HCT116 (cell line): ENCODE data around the gene PLPPR3. TPM values are rescaled to one million over a fixed set of nuclear protein-coding genes. Genes with fewer than 3 reads are reported as not detected.

Source experiments
- ATAC-seq: fragments of 200-7000 bp; cut with Tn5 transposase; 2 replicates; pipeline ENCODE4 v1.9.1; 2020; ENCODE audit warnings: mild to moderate bottlenecking, moderate library complexity
- BruUV-seq: library from RNA; stranded (reverse); fragments of 400-500 nt; replicated peaks from 2 replicates; lab custom pipeline; 2021; lab: Mats Ljungman, UMichigan
- CTCF ChIA-PET: fragments of 300-600 bp; sonication (Branson Sonifier 250); formaldehyde crosslinking; loops from one replicate; lab custom pipeline; 2021; ENCODE audit warnings: antibody characterized with exemption; lab: Charles Lee
- POLR2A ChIA-PET: fragments of 300-600, 350-600 bp; sonication (Branson Sonifier 250); formaldehyde crosslinking; loops from one replicate; lab custom pipeline; 2021; ENCODE audit warnings: antibody characterized with exemption; lab: Charles Lee
- RAD21 ChIA-PET, 2 experiments: fragments of 300-600 bp; sonication (Branson Sonifier 250); formaldehyde crosslinking; loops; one replicate each; lab custom pipeline; 2023; ENCODE audit warnings: low total read pairs in 2 of 2; ENCODE audit not compliant: uncharacterized antibody in 2 of 2, unreplicated experiment in 2 of 2, low non-redundant PET in 1 of 2; lab: Charles Lee
- DNase-seq: peaks from one replicate; pipeline ENCODE4 v3.0.0-alpha.2; 2010; ENCODE audit warnings: low read depth, low spot score
- H2AFZ ChIP-seq: fragments of 200-600 bp; shearing (Covaris generic), sonication (generic); 2 replicates; pipeline ENCODE4 v1.6.1; 2017; ENCODE audit warnings: low read depth, mixed run types, mixed read lengths, antibody characterized with exemption, low read length; ENCODE audit not compliant: poor library complexity, severe bottlenecking
- H3K27ac ChIP-seq: 2 replicates; pipeline ENCODE4 v1.5.1; 2012; ENCODE audit warnings: low read depth, low read length
- H3K27me3 ChIP-seq: fragments of 200-600 bp; sonication (generic); 2 replicates; pipeline ENCODE4 v1.6.1; 2016; ENCODE audit warnings: mixed run types, low read length, mixed read lengths; ENCODE audit not compliant: insufficient read depth
- H3K36me3 ChIP-seq, 2 experiments: fragments of 200-500 bp in 1 of 2; fragments of 200-600 bp in 1 of 2; sonication (Bioruptor generic) in 1 of 2; sonication (generic) in 1 of 2; 2 replicates each; pipeline versions ENCODE4 v1.5.1 to v1.6.1; 2014 to 2016; ENCODE audit warnings: low read length in 2 of 2, inconsistent platforms in 1 of 2, mixed read lengths in 1 of 2, mixed run types in 1 of 2; ENCODE audit not compliant: insufficient read depth in 2 of 2, control insufficient read depth in 1 of 2
- H3K4me1 ChIP-seq, 2 experiments: fragments of 200-600 bp in 1 of 2; sonication (generic) in 1 of 2; 2 replicates each; pipeline versions ENCODE4 v1.5.1 to v1.6.1; 2012 to 2017; ENCODE audit warnings: low read length in 2 of 2, inconsistent platforms in 1 of 2, mild to moderate bottlenecking in 1 of 2, mixed read lengths in 1 of 2, mixed run types in 1 of 2, moderate library complexity in 1 of 2; ENCODE audit not compliant: insufficient read depth in 2 of 2, control insufficient read depth in 1 of 2
- H3K4me2 ChIP-seq: fragments of 200-600 bp; sonication (generic); 2 replicates; pipeline ENCODE4 v1.6.1; 2017; ENCODE audit warnings: mixed run types, low read length, mixed read lengths
- H3K4me3 ChIP-seq, 2 experiments: fragments of 200-600 bp in 1 of 2; sonication (generic) in 1 of 2; replicated peaks in 1 of 2; 2 replicates each; pipeline ENCODE4 v1.5.1; 2011 to 2016; ENCODE audit warnings: low read length in 2 of 2, control low read depth in 1 of 2, low read depth in 1 of 2, mild to moderate bottlenecking in 1 of 2, mixed read lengths in 1 of 2, mixed run types in 1 of 2
- H3K79me2 ChIP-seq: fragments of 200-600 bp; sonication (generic); 2 replicates; pipeline ENCODE4 v1.6.1; 2017; ENCODE audit warnings: mild to moderate bottlenecking, mixed run types, low read length, moderate library complexity, mixed read lengths; ENCODE audit not compliant: insufficient read depth
- H3K9ac ChIP-seq: fragments of 200-600 bp; sonication (generic); 2 replicates; pipeline ENCODE4 v1.6.1; 2016; ENCODE audit warnings: low read length, mixed read lengths
- H3K9me2 ChIP-seq: fragments of 200-600 bp; sonication (generic), shearing (Covaris generic); 2 replicates; pipeline ENCODE4 v1.6.1; 2017; ENCODE audit warnings: mixed run types, mild to moderate bottlenecking, moderate library complexity; ENCODE audit not compliant: insufficient read depth
- H3K9me3 ChIP-seq, 2 experiments: fragments of 200-500 bp in 1 of 2; fragments of 200-600 bp in 1 of 2; sonication (Bioruptor generic) in 1 of 2; sonication (generic) in 1 of 2; 2 replicates each; pipeline ENCODE4 v1.6.1; 2014 to 2017; ENCODE audit warnings: low read length in 2 of 2, mixed read lengths in 2 of 2, inconsistent platforms in 1 of 2, low read depth in 1 of 2, mild to moderate bottlenecking in 1 of 2, mixed run types in 1 of 2, moderate library complexity in 1 of 2; ENCODE audit not compliant: control insufficient read depth in 1 of 2, insufficient read depth in 1 of 2
- H4K20me1 ChIP-seq: fragments of 200-600 bp; sonication (generic), shearing (Covaris generic); 2 replicates; pipeline ENCODE4 v1.6.1; 2017; ENCODE audit warnings: mixed run types, mild to moderate bottlenecking, moderate library complexity; ENCODE audit not compliant: insufficient read depth
- EGR1 ChIP-seq: IDR thresholded peaks from 2 replicates; pipeline ENCODE4 v1.6.1; 2012; ENCODE audit warnings: low read depth
- EZH2 ChIP-seq: fragments of 200-600 bp; sonication (generic); IDR thresholded peaks from 2 replicates; pipeline ENCODE4 v1.6.1; 2017; ENCODE audit warnings: antibody characterized with exemption, mixed run types
- EZH2phosphoT487 ChIP-seq: fragments of 200-600 bp; IDR thresholded peaks from 2 replicates; pipeline ENCODE4 v1.6.1; 2018; ENCODE audit warnings: antibody characterized with exemption, borderline replicate concordance
- POLR2AphosphoS5 ChIP-seq: IDR thresholded peaks from 2 replicates; pipeline ENCODE4 v1.6.1; 2011; ENCODE audit warnings: mild to moderate bottlenecking, low read depth, low read length, moderate library complexity
- RAD21 ChIP-seq: IDR thresholded peaks from 2 replicates; pipeline ENCODE4 v1.6.1; 2012; ENCODE audit warnings: low read depth, mild to moderate bottlenecking
- SIN3A ChIP-seq: IDR thresholded peaks from 2 replicates; pipeline ENCODE4 v1.6.1; 2012; ENCODE audit warnings: low read depth
- TCF7L2 ChIP-seq: IDR thresholded peaks from 2 replicates; pipeline ENCODE4 v1.7.0; 2011; ENCODE audit warnings: borderline replicate concordance, inconsistent platforms; ENCODE audit not compliant: insufficient read depth, insufficient read length; ENCODE audit errors: extremely low read depth
- YY1 ChIP-seq: IDR thresholded peaks from 2 replicates; pipeline ENCODE4 v1.6.1; 2011; ENCODE audit warnings: low read length, low read depth, moderate library complexity, mild to moderate bottlenecking; ENCODE audit not compliant: insufficient replicate concordance; ENCODE audit errors: extremely low read depth
- ZFX ChIP-seq: fragments of 450-650 bp; IDR thresholded peaks from 2 replicates; pipeline ENCODE4 v1.6.1; 2017
- ZNF274 ChIP-seq: fragments of 200-500 bp; sonication (Bioruptor generic); IDR thresholded peaks from 2 replicates; pipeline ENCODE4 v1.6.1; 2014; ENCODE audit warnings: mild to moderate bottlenecking, low read depth, low read length, inconsistent platforms
- intact Hi-C: fragments of 100-400 bp; cut with micrococcal nuclease; formaldehyde crosslinking; loops from 2 replicates; pipeline ENCODE4 v1.10.0; 2022
- total RNA-seq: library from RNA; stranded (reverse); gene quantifications from one replicate; pipeline ENCODE4 v1.2.1, GENCODE V29; 2021; ENCODE audit not compliant: unreplicated experiment
- TF ChIP-seq, protein P1 (sequence below), 3 experiments: fragments of 200-600 bp in 1 of 3; sonication (generic) in 1 of 3; IDR thresholded peaks in 2 of 3; conservative IDR thresholded peaks in 1 of 3; 2 replicates each; pipeline ENCODE4 v1.5.1; 2012 to 2017; ENCODE audit warnings: low read depth in 2 of 3, low read length in 2 of 3, antibody characterized with exemption in 1 of 3, borderline replicate concordance in 1 of 3, control low read depth in 1 of 3, mild to moderate bottlenecking in 1 of 3, mixed read lengths in 1 of 3, mixed run types in 1 of 3, moderate library complexity in 1 of 3; ENCODE audit not compliant: insufficient read depth in 1 of 3
- TF ChIP-seq, protein P2 (sequence below): IDR thresholded peaks from 2 replicates; pipeline ENCODE4 v1.6.1; 2012
- TF ChIP-seq, protein P3 (sequence below): IDR thresholded peaks from 2 replicates; pipeline ENCODE4 v1.6.1; 2012
- TF ChIP-seq, protein P4 (sequence below): IDR thresholded peaks from 2 replicates; pipeline ENCODE4 v1.6.1; 2011; ENCODE audit warnings: mild to moderate bottlenecking, low read length, moderate library complexity; ENCODE audit not compliant: insufficient replicate concordance; ENCODE audit errors: extremely low read depth

The PLPPR3 gene
- total RNA-seq, 1 experiment from 2014 or later = 0.27 TPM

DNA sequence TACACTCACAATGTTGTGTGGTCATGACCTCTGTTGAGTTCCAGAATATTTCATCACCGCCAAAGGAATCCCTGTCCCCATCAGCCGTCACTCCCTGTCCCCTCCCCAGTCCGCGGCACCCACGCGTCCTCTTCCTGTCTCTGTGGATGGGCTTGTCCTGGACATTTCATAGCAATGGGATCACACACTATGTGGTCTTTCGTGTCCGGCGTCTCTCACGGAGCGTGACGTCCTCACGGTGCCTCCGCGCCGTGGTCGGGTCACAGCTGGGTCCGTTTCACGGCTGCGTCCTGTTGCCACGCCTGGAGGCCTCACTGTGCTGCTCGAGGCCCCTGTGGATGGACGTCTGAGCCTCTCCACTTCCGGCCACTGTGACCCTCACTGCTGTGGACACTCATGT is 12.5 kb upstream of the PLPPR3 start:
- H3K4me1 ChIP-seq = no peaks in the 10 kb centered on the region; a peak in 1 of 4 replicates
- H3K27me3 ChIP-seq = no peaks in the 10 kb centered on the region
- H3K4me2 ChIP-seq = no peak overlapping the region
- ATAC-seq (no peak), DNase-seq (no peak)
- no peak overlapping the region for H2AFZ ChIP-seq
- ChIA-PET POLR2A (no interaction called here), CTCF (no interaction called here), RAD21 (no interaction called here)
- no peak overlapping the region for H3K9ac ChIP-seq
- intact Hi-C loops = no loop called here
- no peak for TF ChIP-seq YY1
- TF ChIP-seq POLR2AphosphoS5 = no peak
- TF ChIP-seq RAD21 = no peak
- TF ChIP-seq, protein P1, sequence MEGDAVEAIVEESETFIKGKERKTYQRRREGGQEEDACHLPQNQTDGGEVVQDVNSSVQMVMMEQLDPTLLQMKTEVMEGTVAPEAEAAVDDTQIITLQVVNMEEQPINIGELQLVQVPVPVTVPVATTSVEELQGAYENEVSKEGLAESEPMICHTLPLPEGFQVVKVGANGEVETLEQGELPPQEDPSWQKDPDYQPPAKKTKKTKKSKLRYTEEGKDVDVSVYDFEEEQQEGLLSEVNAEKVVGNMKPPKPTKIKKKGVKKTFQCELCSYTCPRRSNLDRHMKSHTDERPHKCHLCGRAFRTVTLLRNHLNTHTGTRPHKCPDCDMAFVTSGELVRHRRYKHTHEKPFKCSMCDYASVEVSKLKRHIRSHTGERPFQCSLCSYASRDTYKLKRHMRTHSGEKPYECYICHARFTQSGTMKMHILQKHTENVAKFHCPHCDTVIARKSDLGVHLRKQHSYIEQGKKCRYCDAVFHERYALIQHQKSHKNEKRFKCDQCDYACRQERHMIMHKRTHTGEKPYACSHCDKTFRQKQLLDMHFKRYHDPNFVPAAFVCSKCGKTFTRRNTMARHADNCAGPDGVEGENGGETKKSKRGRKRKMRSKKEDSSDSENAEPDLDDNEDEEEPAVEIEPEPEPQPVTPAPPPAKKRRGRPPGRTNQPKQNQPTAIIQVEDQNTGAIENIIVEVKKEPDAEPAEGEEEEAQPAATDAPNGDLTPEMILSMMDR (IDR thresholded peaks at IDR 0.05 in 2 of 3, conservative IDR thresholded peaks at IDR 0.05 in 1 of 3; ENCODE audit: borderline replicate concordance in 1 of 3, insufficient read depth in 1 of 3, low read depth in 2 of 3, low read length in 2 of 3) = no peak
- TF ChIP-seq, protein P2, sequence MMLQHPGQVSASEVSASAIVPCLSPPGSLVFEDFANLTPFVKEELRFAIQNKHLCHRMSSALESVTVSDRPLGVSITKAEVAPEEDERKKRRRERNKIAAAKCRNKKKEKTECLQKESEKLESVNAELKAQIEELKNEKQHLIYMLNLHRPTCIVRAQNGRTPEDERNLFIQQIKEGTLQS = no peak
- no peak for TF ChIP-seq SIN3A
- TF ChIP-seq EGR1 = no peak
- TF ChIP-seq, protein P3, sequence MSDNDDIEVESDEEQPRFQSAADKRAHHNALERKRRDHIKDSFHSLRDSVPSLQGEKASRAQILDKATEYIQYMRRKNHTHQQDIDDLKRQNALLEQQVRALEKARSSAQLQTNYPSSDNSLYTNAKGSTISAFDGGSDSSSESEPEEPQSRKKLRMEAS = no peak
- TF ChIP-seq EZH2 = no peak
- TF ChIP-seq ZFX = no peak
- TF ChIP-seq, protein P4, sequence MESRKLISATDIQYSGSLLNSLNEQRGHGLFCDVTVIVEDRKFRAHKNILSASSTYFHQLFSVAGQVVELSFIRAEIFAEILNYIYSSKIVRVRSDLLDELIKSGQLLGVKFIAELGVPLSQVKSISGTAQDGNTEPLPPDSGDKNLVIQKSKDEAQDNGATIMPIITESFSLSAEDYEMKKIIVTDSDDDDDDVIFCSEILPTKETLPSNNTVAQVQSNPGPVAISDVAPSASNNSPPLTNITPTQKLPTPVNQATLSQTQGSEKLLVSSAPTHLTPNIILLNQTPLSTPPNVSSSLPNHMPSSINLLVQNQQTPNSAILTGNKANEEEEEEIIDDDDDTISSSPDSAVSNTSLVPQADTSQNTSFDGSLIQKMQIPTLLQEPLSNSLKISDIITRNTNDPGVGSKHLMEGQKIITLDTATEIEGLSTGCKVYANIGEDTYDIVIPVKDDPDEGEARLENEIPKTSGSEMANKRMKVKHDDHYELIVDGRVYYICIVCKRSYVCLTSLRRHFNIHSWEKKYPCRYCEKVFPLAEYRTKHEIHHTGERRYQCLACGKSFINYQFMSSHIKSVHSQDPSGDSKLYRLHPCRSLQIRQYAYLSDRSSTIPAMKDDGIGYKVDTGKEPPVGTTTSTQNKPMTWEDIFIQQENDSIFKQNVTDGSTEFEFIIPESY = no peak
- TF ChIP-seq EZH2phosphoT487 = no peak
- no peak for TF ChIP-seq TCF7L2
- TF ChIP-seq ZNF274 = no peak
- no TSS peak for BruUV-seq
- H3K9me3 ChIP-seq = no peaks in the 10 kb centered on the region
- no peaks in the 10 kb centered on the region for H4K20me1 ChIP-seq
- no peak overlapping the region for H3K4me3 ChIP-seq
- H3K79me2 ChIP-seq = no peaks in the 10 kb centered on the region
- H3K27ac ChIP-seq = no peak overlapping the region
- H3K36me3 ChIP-seq = no peaks in the 10 kb centered on the region
- no peaks in the 10 kb centered on the region for H3K9me2 ChIP-seq
